Measurements from ENCODE around the gene LPP.

The LPP gene

DNA sequence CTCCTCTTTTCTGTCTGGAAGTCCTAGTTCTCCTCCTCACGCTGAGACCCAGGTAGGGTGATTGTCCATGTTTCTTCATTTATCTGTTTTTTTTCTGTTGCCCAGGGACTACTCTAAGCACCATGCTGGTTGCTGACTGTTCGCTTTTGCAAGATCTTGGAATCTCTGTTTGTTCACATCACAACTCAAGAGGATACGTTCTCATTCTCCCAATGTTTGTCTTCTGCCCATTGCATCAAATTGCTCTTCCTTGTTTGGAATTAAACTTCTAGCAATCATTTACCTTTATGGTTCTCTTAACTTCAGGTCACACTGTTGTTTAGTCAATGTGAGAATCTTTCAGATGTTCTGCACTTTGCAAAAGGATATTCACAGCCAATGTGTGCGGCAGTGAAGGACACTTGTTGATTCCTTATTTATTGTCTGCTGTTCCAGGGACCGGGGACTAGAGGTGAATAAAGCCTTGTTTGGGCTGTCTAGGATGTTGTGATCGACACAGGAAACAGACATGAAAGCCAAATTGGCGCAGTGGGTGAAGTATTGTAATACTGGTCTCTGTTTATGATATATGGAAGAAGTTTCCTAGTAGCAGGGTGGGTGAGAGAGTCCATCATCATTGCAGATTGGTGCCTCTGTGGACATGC, 24.5 kb downstream of the LPP start:
- DNase-seq (ENCODE audit: extremely low read depth, low read depth) = no peak
- TF ChIP-seq, protein P1, sequence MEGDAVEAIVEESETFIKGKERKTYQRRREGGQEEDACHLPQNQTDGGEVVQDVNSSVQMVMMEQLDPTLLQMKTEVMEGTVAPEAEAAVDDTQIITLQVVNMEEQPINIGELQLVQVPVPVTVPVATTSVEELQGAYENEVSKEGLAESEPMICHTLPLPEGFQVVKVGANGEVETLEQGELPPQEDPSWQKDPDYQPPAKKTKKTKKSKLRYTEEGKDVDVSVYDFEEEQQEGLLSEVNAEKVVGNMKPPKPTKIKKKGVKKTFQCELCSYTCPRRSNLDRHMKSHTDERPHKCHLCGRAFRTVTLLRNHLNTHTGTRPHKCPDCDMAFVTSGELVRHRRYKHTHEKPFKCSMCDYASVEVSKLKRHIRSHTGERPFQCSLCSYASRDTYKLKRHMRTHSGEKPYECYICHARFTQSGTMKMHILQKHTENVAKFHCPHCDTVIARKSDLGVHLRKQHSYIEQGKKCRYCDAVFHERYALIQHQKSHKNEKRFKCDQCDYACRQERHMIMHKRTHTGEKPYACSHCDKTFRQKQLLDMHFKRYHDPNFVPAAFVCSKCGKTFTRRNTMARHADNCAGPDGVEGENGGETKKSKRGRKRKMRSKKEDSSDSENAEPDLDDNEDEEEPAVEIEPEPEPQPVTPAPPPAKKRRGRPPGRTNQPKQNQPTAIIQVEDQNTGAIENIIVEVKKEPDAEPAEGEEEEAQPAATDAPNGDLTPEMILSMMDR (IDR thresholded peaks at IDR 0.05; ENCODE audit: low read depth, low read length, missing control alignments) = no peak
- no peak overlapping the region for H3K4me3 ChIP-seq (replicated peaks; ENCODE audit: low read depth, low read length)

DNA sequence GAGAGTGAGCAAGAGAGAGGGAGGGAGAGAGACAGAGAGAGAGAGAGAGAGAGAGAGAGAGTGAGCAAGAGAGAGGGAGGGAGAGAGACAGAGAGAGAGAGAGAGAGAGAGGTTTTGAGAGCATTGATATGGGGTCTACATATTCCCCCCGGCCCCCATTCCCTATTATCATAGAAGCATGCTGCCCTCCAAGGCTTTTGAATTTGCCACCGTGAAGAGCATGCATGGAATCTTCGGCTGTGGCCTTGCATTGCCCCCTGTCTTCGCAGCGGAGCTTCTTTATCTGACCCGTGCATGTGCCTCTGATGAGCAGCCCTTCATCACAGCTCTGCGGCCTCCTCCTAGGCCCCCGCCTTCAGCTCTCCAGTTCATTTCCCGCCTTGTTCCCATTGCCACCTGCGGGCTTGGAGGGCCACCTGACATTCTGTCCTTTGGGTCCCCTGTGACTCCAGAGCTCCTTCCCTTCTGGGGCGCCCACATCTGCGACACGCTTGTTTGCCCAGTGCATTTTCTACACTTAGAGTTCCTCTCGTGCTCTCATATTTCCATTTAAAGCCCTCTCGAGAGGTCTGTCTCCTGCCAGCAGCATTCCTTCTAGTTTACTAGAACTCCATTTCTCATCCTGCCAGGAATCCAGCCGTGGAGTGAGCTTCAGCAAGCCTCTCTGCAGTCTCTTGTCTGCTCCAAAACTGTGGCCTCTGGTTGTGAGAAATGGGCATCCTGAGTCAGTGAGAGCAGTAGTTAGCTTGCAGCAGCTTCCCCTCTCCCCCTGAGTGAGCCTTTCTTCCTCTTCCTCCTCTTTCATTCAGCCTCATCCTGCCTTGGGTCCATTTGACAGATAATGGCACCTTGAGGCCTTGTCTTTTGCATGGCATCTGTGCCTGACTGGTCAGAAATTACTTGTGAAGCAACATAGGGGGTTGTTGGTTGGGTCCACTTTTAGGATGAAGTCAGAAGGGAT, 25.3 kb downstream of the LPP start:
- TF ChIP-seq, protein P1 (IDR thresholded peaks at IDR 0.05; ENCODE audit: low read depth, low read length, missing control alignments) = no peak
- no peak overlapping the region for H3K4me3 ChIP-seq (replicated peaks; ENCODE audit: low read depth, low read length)
- DNase-seq (ENCODE audit: extremely low read depth, low read depth) = no peak

DNA sequence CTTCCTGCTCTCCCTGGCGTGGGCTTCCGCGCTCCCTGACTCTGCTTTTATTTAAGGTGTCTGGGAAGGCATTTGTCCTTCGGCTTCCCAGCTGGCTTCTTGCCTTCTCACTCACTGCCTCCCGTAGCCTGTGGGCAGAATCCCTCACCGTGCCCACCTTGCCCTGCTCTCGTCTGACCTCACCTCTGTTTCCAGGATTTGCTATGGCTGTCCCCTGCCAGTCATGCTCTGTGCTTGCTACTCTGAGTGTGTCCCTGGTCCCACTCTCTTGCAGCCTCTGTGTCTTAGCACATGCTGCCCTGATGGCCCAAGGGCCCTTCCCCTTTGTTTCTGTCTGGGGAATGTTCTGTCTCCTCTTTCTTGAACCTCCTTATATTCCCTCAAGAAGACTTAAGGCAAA, 26.2 kb downstream of the LPP start:
- no peak overlapping the region for H3K4me3 ChIP-seq (replicated peaks; ENCODE audit: low read depth, low read length)
- TF ChIP-seq, protein P1 (IDR thresholded peaks at IDR 0.05; ENCODE audit: low read depth, low read length, missing control alignments) = no peak
- no peak for DNase-seq (ENCODE audit: extremely low read depth, low read depth)

DNA sequence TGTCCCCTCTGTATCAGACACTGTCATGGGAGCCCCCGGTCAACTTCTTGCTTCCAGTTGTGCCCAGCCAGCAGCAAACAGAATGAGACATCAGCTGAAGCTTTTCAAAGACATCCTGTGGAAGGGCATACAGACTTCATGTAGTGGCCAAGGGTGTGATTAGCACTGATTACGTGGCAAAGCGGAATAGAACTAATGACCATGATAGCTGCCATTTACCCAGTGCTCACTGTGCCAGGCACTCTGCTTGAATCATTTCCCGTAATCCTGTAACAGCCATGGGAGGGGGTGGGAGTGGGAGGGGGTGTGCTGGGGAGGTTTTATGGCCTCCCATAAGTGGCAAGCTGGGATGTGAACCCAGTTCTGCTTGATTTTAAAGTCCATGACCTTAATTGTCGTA, 29.5 kb downstream of the LPP start:
- no peak for DNase-seq (ENCODE audit: extremely low read depth, low read depth)
- no peak overlapping the region for H3K4me3 ChIP-seq (replicated peaks; ENCODE audit: low read depth, low read length)
- TF ChIP-seq, protein P1 (IDR thresholded peaks at IDR 0.05; ENCODE audit: low read depth, low read length, missing control alignments) = no peak

DNA sequence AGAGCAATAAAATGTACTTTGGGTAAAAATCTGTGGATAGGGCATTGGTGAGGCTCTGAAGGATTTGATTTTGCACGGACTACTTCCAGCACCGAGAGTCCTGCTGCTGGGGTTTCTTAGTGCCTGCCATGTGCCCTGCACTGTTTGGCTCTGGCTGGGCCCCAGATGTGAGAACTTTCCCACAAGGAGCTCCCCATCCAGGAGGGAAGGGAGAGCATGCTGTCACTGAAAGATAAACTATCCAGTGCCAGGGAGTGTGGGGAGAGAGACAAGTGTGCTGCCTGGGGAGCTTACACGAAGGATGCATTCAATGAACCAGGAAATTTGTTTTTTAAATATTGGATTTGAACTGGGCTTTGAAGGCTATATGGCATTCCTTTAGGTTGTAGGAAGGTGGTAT, 30.2 kb downstream of the LPP start:
- H3K4me3 ChIP-seq (replicated peaks; ENCODE audit: low read depth, low read length) = no peak overlapping the region
- DNase-seq (ENCODE audit: extremely low read depth, low read depth) = no peak
- TF ChIP-seq, protein P1 (IDR thresholded peaks at IDR 0.05; ENCODE audit: low read depth, low read length, missing control alignments) = no peak

DNA sequence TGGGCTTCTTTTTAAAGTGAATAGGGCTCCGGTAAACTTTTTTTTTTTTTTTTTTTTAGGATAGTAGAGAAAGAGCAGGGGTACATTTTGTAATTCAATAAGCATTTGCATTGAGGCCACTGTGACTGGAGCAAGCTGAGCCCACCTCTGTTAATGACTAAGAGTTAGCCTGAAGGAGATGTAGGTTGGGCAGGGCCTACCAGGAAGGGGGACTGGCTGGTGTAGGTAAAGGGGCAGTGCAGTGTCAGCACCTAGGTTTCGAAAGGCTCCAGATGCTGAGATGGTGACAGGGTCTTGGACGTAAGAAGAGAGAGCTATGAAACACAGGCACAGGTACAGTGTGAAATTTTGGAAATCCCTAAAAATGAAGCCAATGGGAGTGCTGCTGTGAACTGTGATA, 30.7 kb downstream of the LPP start:
- TF ChIP-seq, protein P1 (IDR thresholded peaks at IDR 0.05; ENCODE audit: low read depth, low read length, missing control alignments) = no peak
- H3K4me3 ChIP-seq (replicated peaks; ENCODE audit: low read depth, low read length) = no peak overlapping the region
- no peak for DNase-seq (ENCODE audit: extremely low read depth, low read depth)
